Ureter (tissue), 1 donor: ENCODE data around the gene PPIC. TPM values are rescaled to one million over a fixed set of nuclear protein-coding genes. Genes with fewer than 3 reads are reported as not detected.
"Not testable (repeated sequence)": the region's sequence is repeated elsewhere in the genome, so short reads cannot be mapped to it uniquely, and the experiment has no call there.

Experiments used
- DNase-seq: peaks from one replicate; pipeline ENCODE4 v3.0.0-alpha.2; 2020; ENCODE audit warnings: low spot score
- total RNA-seq: library from RNA; stranded (reverse); gene quantifications from one replicate; pipeline ENCODE4 v1.2.4, GENCODE V29; 2023
- donor health status: DM: yes; HTN: yes; CAD: no.

Gene PPIC
- total RNA-seq, 1 donor from 2014 or later: 39.2 TPM

- no peak for DNase-seq
These were observed 24.2 kb downstream of the PPIC start for GRCh38 chr5:123012321-123012720.

- DNase-seq: no peak
These were observed 28.8 kb downstream of the PPIC start for GRCh38 chr5:123007754-123008153.

- DNase-seq: no peak
These were observed 29.3 kb downstream of the PPIC start for GRCh38 chr5:123007182-123007581.

GRCh38 chr5:123001808-123002207 lies 34.7 kb downstream of the PPIC start:
- no peak for DNase-seq

- DNase-seq: no peak
These were observed 35.8 kb downstream of the PPIC start for GRCh38 chr5:123000731-123001130.

- DNase-seq: no peak
These were observed 36.5 kb downstream of the PPIC start for GRCh38 chr5:122999947-123000563.

- DNase-seq: no peak
These were observed 39.2 kb downstream of the PPIC start for GRCh38 chr5:122997294-122997693.

- no peak for DNase-seq
These were observed 40.4 kb downstream of the PPIC start for GRCh38 chr5:122996091-122996490.

GRCh38 chr5:122985954-122986721 lies 50.4 kb downstream of the PPIC start:
- no peak for DNase-seq

GRCh38 chr5:122985006-122985700 lies 51.4 kb downstream of the PPIC start:
- DNase-seq: no peak

- DNase-seq: no peak
These were observed 52.1 kb downstream of the PPIC start for GRCh38 chr5:122984425-122984824.

GRCh38 chr5:122982376-122982775 lies 54.1 kb downstream of the PPIC start:
- DNase-seq: no peak

- no peak for DNase-seq
These were observed 54.7 kb downstream of the PPIC start for GRCh38 chr5:122981846-122982245.

- no peak for DNase-seq
These were observed 57.8 kb downstream of the PPIC start for GRCh38 chr5:122978644-122979297.

- no peak for DNase-seq
These were observed 58.5 kb downstream of the PPIC start for GRCh38 chr5:122978068-122978467.

- DNase-seq: no peak
These were observed 59.2 kb downstream of the PPIC start for GRCh38 chr5:122977319-122977718.

GRCh38 chr5:122974251-122974650 lies 62.3 kb downstream of the PPIC start:
- not testable (repeated sequence) for DNase-seq

GRCh38 chr5:122973759-122974158 lies 62.8 kb downstream of the PPIC start:
- DNase-seq: not testable (repeated sequence)
